Psoas muscle (tissue), 8 donors: ENCODE data around the gene EPHB1. TPM values are rescaled to one million over a fixed set of nuclear protein-coding genes. Genes with fewer than 3 reads are reported as not detected.

Source experiments
- ATAC-seq, 4 donors: fragments of 200-7000 bp; cut with Tn5 transposase; one replicate each; pipeline ENCODE4 v1.9.1; 2020; ENCODE audit warnings: moderate library complexity in 3 of 4, mild to moderate bottlenecking in 2 of 4
- DNase-seq, 2 donors: peaks; one replicate each; pipeline ENCODE4 v3.0.0-alpha.2; 2020
- H3K27ac ChIP-seq: fragments of 200-600 bp; one replicate; pipeline ENCODE4 v1.8.0; 2022
- H3K27me3 ChIP-seq, 3 donors: fragments of 200-600 bp in 1 of 3; one replicate each; pipeline versions ENCODE4 v1.6.1 to v1.8.0; 2013 to 2022; ENCODE audit warnings: low read length in 2 of 3, mild to moderate bottlenecking in 2 of 3, moderate library complexity in 1 of 3; ENCODE audit not compliant: insufficient read depth in 3 of 3
- H3K36me3 ChIP-seq, 2 donors: fragments of 200-600 bp in 1 of 2; one replicate each; pipeline versions ENCODE4 v1.6.1 to v1.8.0; 2013 to 2022; ENCODE audit warnings: low read depth in 1 of 2, mild to moderate bottlenecking in 1 of 2, moderate library complexity in 1 of 2; ENCODE audit not compliant: insufficient read depth in 1 of 2
- H3K4me1 ChIP-seq: fragments of 200-600 bp; one replicate; pipeline ENCODE4 v1.8.0; 2022
- H3K4me3 ChIP-seq: fragments of 200-600 bp; one replicate; pipeline ENCODE4 v1.8.0; 2022; ENCODE audit warnings: mild to moderate bottlenecking
- H3K9me3 ChIP-seq: fragments of 200-600 bp; one replicate; pipeline ENCODE4 v1.8.0; 2022
- CTCF ChIP-seq: fragments of 200-600 bp; IDR thresholded peaks from one replicate; pipeline ENCODE4 v1.8.0; 2022; ENCODE audit warnings: antibody characterized with exemption
- WGBS, 3 donors: extraction: QIAGEN DNeasy Blood & Tissue Kit; methylation state at CpG; one replicate each; pipeline versions ENCODE4 v1.1.6 to v1.1.7; 2013; 5-methylcytosine and 5-hydroxymethylcytosine counted together
- intact Hi-C, 2 donors: fragments of 100-400 bp; cut with DNase I; formaldehyde crosslinking; loops; one replicate each; pipeline versions ENCODE4 v1.11.0 to v1.14.2; 2022
- polyA plus RNA-seq, 3 donors: library from polyadenylated mRNA; stranded (reverse); fragments of 200-250 nt; gene quantifications; one replicate each; pipeline ENCODE4 v1.2.3, GENCODE V29; 2013
- total RNA-seq, 4 donors: library from RNA; stranded (reverse); fragmentation: NEBNext Ultra II Directional in 2 of 4; extraction: Animal tissue kit (Norgen Biotek cat#: 25700) in 2 of 4; gene quantifications; one replicate each; pipeline versions ENCODE4 v1.2.1 to v1.2.4, GENCODE V29; 2021 to 2023
- donor health status: healthy with polysubstance abuse.
- donor health status: DM: no; HTN: no; CAD: no; lungs with moderate emphysema.
- donor health status: Bipolar disorder and iron deficiency.
- donor health status: healthy.
- donor health status: DM: yes; HTN: yes; CAD: no.
- donor health status: DM: no; HTN: no; CAD: no.
- donor health status: DM: no; HTN: no; CAD: no.
- donor health status: DM: yes; HTN: yes; CAD: no.

Gene EPHB1
- total and polyA plus RNA-seq, 7 donors = 0.85 to 6.3 (median 2.0) TPM

DNA sequence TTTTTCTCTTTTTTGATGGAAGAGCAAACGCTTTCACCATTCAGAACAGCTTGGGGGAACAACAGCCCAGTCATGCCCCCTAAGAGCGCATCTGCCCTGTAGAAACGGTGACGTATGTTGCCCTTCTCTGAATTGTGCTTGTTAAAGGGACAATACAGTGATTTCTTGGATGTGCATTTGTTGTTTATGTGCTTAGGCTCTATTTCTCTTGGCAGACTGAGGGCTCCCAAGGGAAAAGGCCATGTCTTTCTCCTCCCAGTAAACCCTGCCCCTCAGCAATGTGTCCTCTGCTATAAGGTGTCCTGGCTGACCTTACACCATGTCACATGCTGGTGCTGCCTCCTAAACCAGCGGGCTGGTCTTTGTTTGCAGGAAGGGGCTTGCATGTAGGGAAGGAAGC lies 346.1 kb downstream of the EPHB1 start:
- Histone ChIP-seq H3K4me1 (peaks cover 21% of the 10 kb centered on the region), H3K27ac (no peak overlapping the region), H3K4me3 (no peak overlapping the region), H3K9me3 (no peaks in the 10 kb centered on the region), H3K36me3 (no peaks in the 10 kb centered on the region), H3K27me3 (no peaks in the 10 kb centered on the region)
- DNase-seq (no peak), ATAC-seq (no peak)
- intact Hi-C loops = no loop called here
- 75 to 77% (median 76%) methylated on average over 5 of the region's 5 CpGs for WGBS, 3 donors
- no peak for TF ChIP-seq CTCF

GRCh38 chr3:135141672-135142071 lies 346.6 kb downstream of the EPHB1 start:
- H3K36me3 ChIP-seq = no peaks in the 10 kb centered on the region
- WGBS, 3 donors = 74 to 86% (median 83%) methylated on average over 2 of the region's 2 CpGs
- H3K4me3 ChIP-seq = no peak overlapping the region
- intact Hi-C loops = no loop called here
- ATAC-seq (no peak), DNase-seq (no peak)
- TF ChIP-seq CTCF = no peak
- no peaks in the 10 kb centered on the region for H3K27me3 ChIP-seq
- no peaks in the 10 kb centered on the region for H3K9me3 ChIP-seq
- H3K27ac ChIP-seq = no peak overlapping the region
- H3K4me1 ChIP-seq = peaks cover 21% of the 10 kb centered on the region

- Histone ChIP-seq H3K4me1 (peaks cover 16% of the 10 kb centered on the region), H3K4me3 (no peak overlapping the region), H3K27ac (no peak overlapping the region), H3K36me3 (no peaks in the 10 kb centered on the region), H3K27me3 (no peaks in the 10 kb centered on the region), H3K9me3 (no peaks in the 10 kb centered on the region)
- intact Hi-C loops = no loop called here
- ATAC-seq = no peak
- TF ChIP-seq CTCF = no peak
- WGBS, 3 donors = 90 to 96% (median 95%) methylated on average over 5 of the region's 5 CpGs
- no peak for DNase-seq
Measured at GRCh38 chr3:135142530-135142929, 347.5 kb downstream of the EPHB1 start.

DNA sequence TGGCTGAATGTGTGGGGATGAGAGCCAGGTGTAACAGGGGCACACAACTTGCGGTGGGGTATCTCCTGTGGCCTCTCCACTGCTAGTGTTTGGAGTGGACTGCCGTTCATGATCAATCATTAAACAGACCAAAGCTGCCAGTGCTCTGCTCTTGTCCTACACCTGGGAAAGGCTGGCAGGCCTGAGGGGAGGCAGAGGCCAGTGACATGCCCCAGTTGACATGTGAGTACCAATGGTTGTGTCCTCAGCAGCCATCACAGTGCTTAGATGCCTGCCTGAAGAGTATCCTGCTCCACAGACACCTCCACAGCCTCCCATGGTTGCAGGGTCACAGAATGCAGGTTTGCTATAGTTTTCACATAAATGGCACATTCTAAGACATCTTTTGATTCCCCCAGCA lies 348.4 kb downstream of the EPHB1 start:
- intact Hi-C loops = no loop called here
- TF ChIP-seq CTCF = no peak
- 92 to 97% (median 94%) methylated on average over 2 of the region's 2 CpGs for WGBS, 3 donors

GRCh38 chr3:135145581-135145980 lies 350.5 kb downstream of the EPHB1 start:
- Histone ChIP-seq H3K27ac (no peak overlapping the region), H3K9me3 (no peaks in the 10 kb centered on the region), H3K36me3 (no peaks in the 10 kb centered on the region), H3K4me1 (peaks cover 28% of the 10 kb centered on the region), H3K27me3 (no peaks in the 10 kb centered on the region), H3K4me3 (no peak overlapping the region)
- DNase-seq (no peak), ATAC-seq (no peak)
- intact Hi-C loops = no loop called here
- no peak for TF ChIP-seq CTCF
- 87 to 95% (median 93%) methylated on average over 3 of the region's 3 CpGs for WGBS, 3 donors

More for the DNA sequence above, 348.4 kb downstream of the EPHB1 start:
- H3K4me3 ChIP-seq = no peak overlapping the region
- no peaks in the 10 kb centered on the region for H3K36me3 ChIP-seq
- H3K27ac ChIP-seq = no peak overlapping the region
- H3K27me3 ChIP-seq = no peaks in the 10 kb centered on the region
- no peak for DNase-seq
- no peaks in the 10 kb centered on the region for H3K9me3 ChIP-seq
- ATAC-seq = no peak
- H3K4me1 ChIP-seq = peaks cover 24% of the 10 kb centered on the region
